HG02588 (cell line): ENCODE measurements around the gene ZBTB18.

ENCODE experiments used
- ATAC-seq: cut with Tn5 transposase; IDR thresholded peaks from one replicate; pipeline ENCODE4 v1.9.1; 2021; ENCODE audit warnings: mild to moderate bottlenecking, moderate library complexity; ENCODE audit not compliant: unreplicated experiment

Gene ZBTB18

DNA sequence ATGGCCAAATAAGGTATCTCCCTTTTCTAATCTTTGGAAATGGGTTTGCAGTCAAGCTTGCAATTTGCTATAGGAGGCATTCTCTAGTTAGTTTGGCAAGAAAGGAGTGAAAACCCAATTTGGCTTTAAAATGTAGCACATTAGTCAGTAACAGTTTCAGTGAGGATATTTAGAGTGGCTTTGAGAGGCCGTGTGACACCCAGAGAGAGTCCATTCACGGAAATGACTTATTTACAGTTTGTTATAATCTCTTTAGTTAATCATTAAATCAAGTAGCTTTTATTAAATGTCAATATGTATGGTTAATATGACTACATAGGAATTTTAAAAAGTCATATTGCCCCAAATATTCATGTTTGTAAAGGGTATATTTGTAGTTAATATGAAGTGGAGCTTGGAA, 9.6 kb downstream of the ZBTB18 start:
- no peak for ATAC-seq

- no peak for ATAC-seq
Observed at GRCh38 chr1:244062156-244062725, 11.2 kb downstream of the ZBTB18 start.

- no peak for ATAC-seq
Observed at GRCh38 chr1:244063498-244063897, 12.4 kb downstream of the ZBTB18 start.

GRCh38 chr1:244064621-244065020, 13.5 kb downstream of the ZBTB18 start:
- ATAC-seq = no peak

DNA sequence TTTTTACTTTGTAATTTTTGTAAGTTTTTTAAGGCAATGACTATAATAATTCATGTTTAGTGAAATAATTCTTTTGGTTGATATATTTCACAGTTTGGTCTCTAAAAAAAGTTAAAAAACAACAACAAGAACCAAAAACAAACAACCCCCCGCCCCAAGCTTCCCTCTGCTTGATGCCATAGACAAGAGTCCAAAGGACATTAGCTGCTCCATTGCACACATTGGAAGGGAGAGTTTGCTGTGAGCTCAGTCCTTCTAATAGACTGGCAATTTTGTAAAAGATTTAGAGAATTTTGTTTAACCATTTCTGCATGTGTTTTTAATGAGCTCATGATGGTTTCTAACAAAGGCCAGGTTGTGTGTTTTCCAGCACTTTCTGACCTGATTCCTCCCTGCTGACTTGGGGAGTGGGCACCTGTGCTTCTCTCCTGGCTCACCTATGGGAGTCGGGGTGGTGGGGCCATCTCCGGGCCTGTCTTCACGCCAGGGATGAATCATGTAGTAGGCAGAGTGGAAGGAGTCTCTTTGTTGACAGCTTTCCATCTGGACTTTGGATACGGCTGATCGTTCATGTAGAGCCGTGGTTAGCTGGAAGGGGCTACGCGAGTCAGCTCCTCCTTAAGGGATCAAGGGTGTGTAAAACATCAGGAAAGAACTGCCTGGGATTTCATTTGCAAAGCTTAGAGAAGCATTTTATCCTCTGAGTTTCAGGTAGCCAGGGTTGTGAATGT, 14.1 kb downstream of the ZBTB18 start:
- no peak for ATAC-seq

DNA sequence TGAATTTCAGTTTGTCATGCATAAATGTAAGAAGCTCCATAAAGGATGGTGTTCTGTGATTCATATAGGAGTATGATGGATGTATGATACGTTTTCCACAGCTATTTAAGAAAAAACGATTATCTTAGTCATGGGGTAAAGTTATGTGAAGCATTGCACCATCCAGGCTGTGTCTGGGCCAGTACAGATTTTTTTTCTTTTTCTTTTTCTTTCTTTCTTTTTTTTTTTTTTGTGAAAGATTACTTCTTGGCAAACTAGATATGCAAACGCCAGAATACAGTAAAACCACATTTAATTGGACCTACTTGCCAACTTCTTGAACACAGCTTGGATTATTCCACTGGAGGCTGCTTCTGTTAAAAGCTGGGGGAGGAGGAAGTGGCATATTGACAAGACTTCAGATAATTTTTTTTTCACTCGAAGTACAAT, 14.9 kb downstream of the ZBTB18 start:
- no peak for ATAC-seq

- no peak for ATAC-seq
Observed at GRCh38 chr1:244066954-244067716, 16.1 kb downstream of the ZBTB18 start.

DNA sequence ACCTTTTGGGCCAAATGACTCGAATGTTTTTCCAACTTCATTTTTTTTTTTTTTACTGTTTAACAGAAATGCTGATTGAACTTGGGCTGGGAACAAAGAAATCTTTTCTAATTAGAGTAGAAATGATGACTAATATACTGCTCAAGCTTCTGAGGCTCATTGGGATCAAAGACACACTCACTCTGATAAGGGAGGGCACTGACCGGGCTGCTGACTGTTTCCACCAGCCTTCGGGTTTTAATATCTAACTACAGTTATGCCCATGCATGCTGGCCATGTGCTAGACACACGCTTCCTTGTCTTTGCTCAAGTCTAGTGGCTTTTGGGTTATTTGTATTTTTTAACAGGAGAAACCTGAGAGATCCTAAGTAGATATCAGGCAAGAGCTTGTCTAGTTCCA, 16.8 kb downstream of the ZBTB18 start:
- no peak for ATAC-seq

GRCh38 chr1:244068567-244068966, 17.5 kb downstream of the ZBTB18 start:
- no peak for ATAC-seq

DNA sequence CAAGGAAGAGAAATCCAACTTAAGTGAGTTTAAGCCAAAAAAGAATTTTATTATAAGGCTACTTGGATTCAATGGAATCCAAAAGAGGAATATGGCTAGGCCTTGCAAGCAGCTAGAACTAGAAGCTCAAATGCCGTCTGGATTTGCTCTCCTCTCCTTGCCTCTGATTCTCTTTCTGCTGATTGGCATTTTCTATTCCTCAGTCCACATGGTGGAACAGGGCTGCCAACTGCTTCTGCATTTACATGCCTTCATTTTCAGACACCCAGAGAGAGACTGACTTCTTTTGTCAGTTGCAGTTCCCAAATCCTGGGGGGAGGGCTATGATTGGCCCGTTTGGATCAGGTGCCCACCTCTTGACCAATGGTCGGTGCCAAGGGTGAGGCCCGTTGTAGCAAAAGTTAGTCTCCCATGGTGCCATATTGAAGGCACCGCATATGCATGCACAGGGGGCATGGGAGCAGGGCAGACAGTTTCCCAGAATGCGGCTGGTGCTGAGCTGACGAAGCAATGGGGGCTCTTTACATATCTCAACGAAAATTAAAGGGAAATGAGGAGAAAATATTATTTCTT, 18.3 kb downstream of the ZBTB18 start:
- no peak for ATAC-seq

- peak; percentile 56 for ATAC-seq
Observed at GRCh38 chr1:244074559-244075171, 23.6 kb downstream of the ZBTB18 start.

DNA sequence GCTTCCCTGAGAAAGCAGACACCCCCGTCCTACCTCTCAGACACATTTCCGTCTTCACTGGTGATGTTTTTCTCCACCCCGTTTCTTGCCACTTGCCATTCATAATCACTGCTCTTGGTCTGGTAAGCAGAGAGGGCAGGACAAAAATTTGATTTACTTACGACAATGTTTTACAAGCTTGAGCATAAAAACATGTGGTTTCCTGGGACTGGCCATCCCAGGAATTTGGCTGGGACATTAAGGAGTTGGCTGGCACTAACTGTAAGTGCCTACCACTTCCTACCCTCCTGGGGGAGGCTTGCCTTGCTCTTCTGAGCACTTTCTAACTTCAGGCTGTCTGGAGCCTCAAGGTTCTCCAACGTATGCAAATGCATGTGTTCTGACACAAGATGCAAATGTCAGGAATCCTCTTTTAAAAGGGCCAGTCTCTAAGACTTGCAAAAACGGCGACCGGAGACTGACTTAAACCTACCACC, 24.2 kb downstream of the ZBTB18 start:
- ATAC-seq = peak; percentile 19

DNA sequence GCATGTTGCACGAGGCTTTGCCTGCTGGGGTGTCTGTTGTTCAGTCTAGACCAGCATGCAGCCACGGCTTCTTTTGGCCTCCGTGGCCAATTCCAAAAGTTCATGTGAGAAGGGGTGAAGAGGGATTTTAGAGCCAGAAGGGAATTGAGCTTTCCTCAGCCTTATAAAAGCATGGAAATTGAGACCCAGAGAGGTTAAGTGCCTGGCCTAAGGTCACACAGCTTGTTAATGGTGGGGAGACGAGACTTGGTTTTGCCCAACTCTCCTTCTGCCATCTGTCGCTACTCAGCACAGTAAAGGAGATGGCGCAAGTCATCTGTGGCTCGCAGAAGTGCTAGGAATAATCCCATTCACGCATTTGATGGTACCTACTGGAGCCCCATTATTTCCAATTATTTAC, 25.7 kb downstream of the ZBTB18 start:
- no peak for ATAC-seq

DNA sequence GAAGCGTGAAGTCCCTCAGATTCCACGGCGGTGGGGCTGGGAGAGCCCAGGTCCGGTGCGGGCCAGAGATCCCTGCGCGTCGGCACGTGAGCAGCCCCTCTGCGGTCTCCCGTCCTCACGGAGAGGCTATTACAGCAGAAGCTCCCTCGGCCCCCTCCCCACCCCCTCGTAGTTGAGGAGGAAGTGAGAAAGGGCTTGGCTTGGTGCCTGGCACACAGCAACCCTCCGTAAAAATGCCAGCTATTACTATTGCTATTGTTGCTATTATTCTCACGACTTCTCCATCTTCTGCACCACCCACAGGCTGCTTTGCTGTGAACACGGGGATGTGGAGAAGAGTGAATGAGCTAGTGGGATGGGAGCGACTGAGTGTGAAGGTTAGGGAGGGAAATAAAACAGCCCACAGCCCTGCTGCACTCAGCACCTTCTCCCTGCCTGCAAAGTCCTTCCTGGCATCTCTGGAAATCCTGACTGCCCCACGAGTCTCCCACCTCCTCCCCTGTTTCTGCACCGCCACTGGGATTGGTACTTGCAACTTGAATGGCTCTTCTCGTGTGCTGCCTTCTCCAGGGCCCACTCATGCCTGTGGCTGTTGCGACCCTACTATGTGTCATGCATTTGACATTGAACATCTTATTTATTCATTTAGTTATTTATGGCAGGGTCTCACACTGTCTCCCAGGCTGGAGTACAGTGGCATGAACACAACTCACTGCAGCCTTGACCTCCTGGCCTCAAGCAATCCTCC, 26.6 kb downstream of the ZBTB18 start:
- ATAC-seq = no peak

DNA sequence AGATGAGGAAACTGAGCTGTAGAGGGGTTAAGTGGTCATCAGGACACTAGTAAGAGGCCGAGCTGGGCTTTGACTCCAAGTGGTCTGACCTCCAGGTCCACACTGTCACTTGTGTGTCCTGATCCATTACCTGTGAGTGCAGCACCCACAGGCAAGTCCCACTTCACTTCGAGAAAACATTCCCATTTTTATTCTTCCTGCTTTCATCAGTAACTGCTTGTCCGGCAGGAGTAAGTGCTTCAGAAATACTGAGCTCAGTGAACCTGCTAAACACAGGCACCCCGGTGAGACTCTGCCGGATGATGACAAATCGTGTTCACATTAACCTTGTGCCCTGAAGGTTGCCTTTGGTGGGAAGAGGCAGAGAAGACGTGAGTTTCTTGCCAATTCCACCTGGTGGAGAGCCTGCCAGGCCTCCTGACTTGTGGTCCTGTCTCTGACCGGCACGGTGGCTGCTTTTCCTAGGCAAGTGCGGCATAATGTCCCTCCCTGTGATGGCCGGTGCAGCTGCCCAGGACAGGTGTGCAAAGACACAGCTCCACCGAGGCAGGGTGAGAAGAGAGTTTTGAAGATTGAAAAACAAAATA, 29.4 kb downstream of the ZBTB18 start:
- ATAC-seq = no peak

- no peak for ATAC-seq
Observed at GRCh38 chr1:244082969-244083368, 31.9 kb downstream of the ZBTB18 start.

- no peak for ATAC-seq
Observed at GRCh38 chr1:244083383-244083943, 32.4 kb downstream of the ZBTB18 start.

- ATAC-seq = no peak
Observed at GRCh38 chr1:244084763-244085162, 33.7 kb downstream of the ZBTB18 start.

DNA sequence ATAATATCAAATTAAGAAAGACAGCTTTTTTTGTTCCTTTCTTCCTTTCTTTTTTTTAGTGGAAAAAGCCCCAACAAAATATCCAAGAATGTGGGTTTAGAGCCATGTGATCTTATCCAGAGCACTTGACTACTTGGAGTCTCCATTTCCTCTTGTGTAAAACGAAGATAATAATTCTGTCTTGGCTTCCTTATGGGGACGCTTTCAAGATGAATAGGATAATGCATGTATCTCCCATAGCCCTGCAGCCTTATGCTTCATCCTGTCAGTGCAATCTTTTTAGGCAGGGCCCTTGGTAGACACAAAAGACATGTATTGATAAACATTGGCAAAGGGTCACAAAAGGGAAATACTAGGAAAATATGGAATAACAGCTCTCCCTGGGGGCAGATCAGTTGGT, 34.8 kb downstream of the ZBTB18 start:
- ATAC-seq = no peak
